HCT116 (cell line): ENCODE data around the gene RHEB. TPM values are rescaled to one million over a fixed set of nuclear protein-coding genes. Genes with fewer than 3 reads are reported as not detected.

Experiments
- ATAC-seq: fragments of 200-7000 bp; cut with Tn5 transposase; 2 replicates; pipeline ENCODE4 v1.9.1; 2020; ENCODE audit warnings: mild to moderate bottlenecking, moderate library complexity
- BruUV-seq: library from RNA; stranded (reverse); fragments of 400-500 nt; replicated peaks from 2 replicates; lab custom pipeline; 2021; lab: Mats Ljungman, UMichigan
- CTCF ChIA-PET: fragments of 300-600 bp; sonication (Branson Sonifier 250); formaldehyde crosslinking; loops from one replicate; lab custom pipeline; 2021; ENCODE audit warnings: antibody characterized with exemption; lab: Charles Lee
- POLR2A ChIA-PET: fragments of 300-600, 350-600 bp; sonication (Branson Sonifier 250); formaldehyde crosslinking; loops from one replicate; lab custom pipeline; 2021; ENCODE audit warnings: antibody characterized with exemption; lab: Charles Lee
- RAD21 ChIA-PET, 2 experiments: fragments of 300-600 bp; sonication (Branson Sonifier 250); formaldehyde crosslinking; loops; one replicate each; lab custom pipeline; 2023; ENCODE audit warnings: low total read pairs in 2 of 2; ENCODE audit not compliant: uncharacterized antibody in 2 of 2, unreplicated experiment in 2 of 2, low non-redundant PET in 1 of 2; lab: Charles Lee
- DNase-seq: peaks from one replicate; pipeline ENCODE4 v3.0.0-alpha.2; 2010; ENCODE audit warnings: low read depth, low spot score
- H2AFZ ChIP-seq: fragments of 200-600 bp; shearing (Covaris generic), sonication (generic); 2 replicates; pipeline ENCODE4 v1.6.1; 2017; ENCODE audit warnings: low read depth, mixed run types, mixed read lengths, antibody characterized with exemption, low read length; ENCODE audit not compliant: poor library complexity, severe bottlenecking
- H3K27ac ChIP-seq: 2 replicates; pipeline ENCODE4 v1.5.1; 2012; ENCODE audit warnings: low read depth, low read length
- H3K27me3 ChIP-seq: fragments of 200-600 bp; sonication (generic); 2 replicates; pipeline ENCODE4 v1.6.1; 2016; ENCODE audit warnings: mixed run types, low read length, mixed read lengths; ENCODE audit not compliant: insufficient read depth
- H3K36me3 ChIP-seq, 2 experiments: fragments of 200-500 bp in 1 of 2; fragments of 200-600 bp in 1 of 2; sonication (Bioruptor generic) in 1 of 2; sonication (generic) in 1 of 2; 2 replicates each; pipeline versions ENCODE4 v1.5.1 to v1.6.1; 2014 to 2016; ENCODE audit warnings: low read length in 2 of 2, inconsistent platforms in 1 of 2, mixed read lengths in 1 of 2, mixed run types in 1 of 2; ENCODE audit not compliant: insufficient read depth in 2 of 2, control insufficient read depth in 1 of 2
- H3K4me1 ChIP-seq, 2 experiments: fragments of 200-600 bp in 1 of 2; sonication (generic) in 1 of 2; 2 replicates each; pipeline versions ENCODE4 v1.5.1 to v1.6.1; 2012 to 2017; ENCODE audit warnings: low read length in 2 of 2, inconsistent platforms in 1 of 2, mild to moderate bottlenecking in 1 of 2, mixed read lengths in 1 of 2, mixed run types in 1 of 2, moderate library complexity in 1 of 2; ENCODE audit not compliant: insufficient read depth in 2 of 2, control insufficient read depth in 1 of 2
- H3K4me2 ChIP-seq: fragments of 200-600 bp; sonication (generic); 2 replicates; pipeline ENCODE4 v1.6.1; 2017; ENCODE audit warnings: mixed run types, low read length, mixed read lengths
- H3K4me3 ChIP-seq, 2 experiments: fragments of 200-600 bp in 1 of 2; sonication (generic) in 1 of 2; replicated peaks in 1 of 2; 2 replicates each; pipeline ENCODE4 v1.5.1; 2011 to 2016; ENCODE audit warnings: low read length in 2 of 2, control low read depth in 1 of 2, low read depth in 1 of 2, mild to moderate bottlenecking in 1 of 2, mixed read lengths in 1 of 2, mixed run types in 1 of 2
- H3K79me2 ChIP-seq: fragments of 200-600 bp; sonication (generic); 2 replicates; pipeline ENCODE4 v1.6.1; 2017; ENCODE audit warnings: mild to moderate bottlenecking, mixed run types, low read length, moderate library complexity, mixed read lengths; ENCODE audit not compliant: insufficient read depth
- H3K9ac ChIP-seq: fragments of 200-600 bp; sonication (generic); 2 replicates; pipeline ENCODE4 v1.6.1; 2016; ENCODE audit warnings: low read length, mixed read lengths
- H3K9me2 ChIP-seq: fragments of 200-600 bp; sonication (generic), shearing (Covaris generic); 2 replicates; pipeline ENCODE4 v1.6.1; 2017; ENCODE audit warnings: mixed run types, mild to moderate bottlenecking, moderate library complexity; ENCODE audit not compliant: insufficient read depth
- H3K9me3 ChIP-seq, 2 experiments: fragments of 200-500 bp in 1 of 2; fragments of 200-600 bp in 1 of 2; sonication (Bioruptor generic) in 1 of 2; sonication (generic) in 1 of 2; 2 replicates each; pipeline ENCODE4 v1.6.1; 2014 to 2017; ENCODE audit warnings: low read length in 2 of 2, mixed read lengths in 2 of 2, inconsistent platforms in 1 of 2, low read depth in 1 of 2, mild to moderate bottlenecking in 1 of 2, mixed run types in 1 of 2, moderate library complexity in 1 of 2; ENCODE audit not compliant: control insufficient read depth in 1 of 2, insufficient read depth in 1 of 2
- H4K20me1 ChIP-seq: fragments of 200-600 bp; sonication (generic), shearing (Covaris generic); 2 replicates; pipeline ENCODE4 v1.6.1; 2017; ENCODE audit warnings: mixed run types, mild to moderate bottlenecking, moderate library complexity; ENCODE audit not compliant: insufficient read depth
- CEBPB ChIP-seq: IDR thresholded peaks from 2 replicates; pipeline ENCODE4 v1.6.1; 2012; ENCODE audit warnings: low read depth
- ELF1 ChIP-seq: IDR thresholded peaks from 2 replicates; pipeline ENCODE4 v1.6.1; 2012; ENCODE audit warnings: low read depth, borderline replicate concordance
- EZH2phosphoT487 ChIP-seq: fragments of 200-600 bp; IDR thresholded peaks from 2 replicates; pipeline ENCODE4 v1.6.1; 2018; ENCODE audit warnings: antibody characterized with exemption, borderline replicate concordance
- FOSL1 ChIP-seq: IDR thresholded peaks from 2 replicates; pipeline ENCODE4 v1.6.1; 2012; ENCODE audit warnings: low read depth
- POLR2AphosphoS5 ChIP-seq: IDR thresholded peaks from 2 replicates; pipeline ENCODE4 v1.6.1; 2011; ENCODE audit warnings: mild to moderate bottlenecking, low read depth, low read length, moderate library complexity
- RAD21 ChIP-seq: IDR thresholded peaks from 2 replicates; pipeline ENCODE4 v1.6.1; 2012; ENCODE audit warnings: low read depth, mild to moderate bottlenecking
- ZFX ChIP-seq: fragments of 450-650 bp; IDR thresholded peaks from 2 replicates; pipeline ENCODE4 v1.6.1; 2017
- ZNF274 ChIP-seq: fragments of 200-500 bp; sonication (Bioruptor generic); IDR thresholded peaks from 2 replicates; pipeline ENCODE4 v1.6.1; 2014; ENCODE audit warnings: mild to moderate bottlenecking, low read depth, low read length, inconsistent platforms
- intact Hi-C: fragments of 100-400 bp; cut with micrococcal nuclease; formaldehyde crosslinking; loops from 2 replicates; pipeline ENCODE4 v1.10.0; 2022
- total RNA-seq: library from RNA; stranded (reverse); gene quantifications from one replicate; pipeline ENCODE4 v1.2.1, GENCODE V29; 2021; ENCODE audit not compliant: unreplicated experiment
- TF ChIP-seq, protein P1 (sequence below): IDR thresholded peaks from 2 replicates; pipeline ENCODE4 v1.6.1; 2012; ENCODE audit warnings: low read depth
- TF ChIP-seq, protein P2 (sequence below): IDR thresholded peaks from 2 replicates; pipeline ENCODE4 v1.6.1; 2011; ENCODE audit warnings: mild to moderate bottlenecking, low read length, moderate library complexity; ENCODE audit not compliant: insufficient replicate concordance; ENCODE audit errors: extremely low read depth
- TF ChIP-seq, protein P3 (sequence below), 3 experiments: fragments of 200-600 bp in 1 of 3; sonication (generic) in 1 of 3; IDR thresholded peaks in 2 of 3; conservative IDR thresholded peaks in 1 of 3; 2 replicates each; pipeline ENCODE4 v1.5.1; 2012 to 2017; ENCODE audit warnings: low read depth in 2 of 3, low read length in 2 of 3, antibody characterized with exemption in 1 of 3, borderline replicate concordance in 1 of 3, control low read depth in 1 of 3, mild to moderate bottlenecking in 1 of 3, mixed read lengths in 1 of 3, mixed run types in 1 of 3, moderate library complexity in 1 of 3; ENCODE audit not compliant: insufficient read depth in 1 of 3

The RHEB gene
- total RNA-seq, 1 experiment from 2014 or later: 114 TPM

DNA sequence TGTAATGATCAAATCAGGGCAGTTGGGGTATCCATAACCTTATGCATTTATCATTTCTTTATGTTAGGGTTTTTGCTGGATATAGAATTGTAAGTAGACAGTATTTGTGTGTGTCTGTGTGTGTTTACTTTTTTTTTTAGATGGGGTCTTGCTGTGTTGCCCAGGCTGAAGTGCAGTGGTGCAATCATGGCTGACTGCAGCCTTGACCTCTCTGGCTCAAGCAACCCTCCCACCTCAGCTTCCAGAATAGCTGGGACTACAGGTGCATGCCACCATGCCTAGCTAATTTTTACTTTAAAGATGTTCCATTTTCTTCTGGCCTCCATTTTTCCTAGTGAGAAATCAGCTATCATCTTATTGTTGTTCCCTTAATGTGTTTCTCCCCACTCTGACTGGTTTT, 10.1 kb upstream of the RHEB start (continued):
- TF ChIP-seq EZH2phosphoT487 (no peak), POLR2AphosphoS5 (no peak)
- TF ChIP-seq, protein P1, sequence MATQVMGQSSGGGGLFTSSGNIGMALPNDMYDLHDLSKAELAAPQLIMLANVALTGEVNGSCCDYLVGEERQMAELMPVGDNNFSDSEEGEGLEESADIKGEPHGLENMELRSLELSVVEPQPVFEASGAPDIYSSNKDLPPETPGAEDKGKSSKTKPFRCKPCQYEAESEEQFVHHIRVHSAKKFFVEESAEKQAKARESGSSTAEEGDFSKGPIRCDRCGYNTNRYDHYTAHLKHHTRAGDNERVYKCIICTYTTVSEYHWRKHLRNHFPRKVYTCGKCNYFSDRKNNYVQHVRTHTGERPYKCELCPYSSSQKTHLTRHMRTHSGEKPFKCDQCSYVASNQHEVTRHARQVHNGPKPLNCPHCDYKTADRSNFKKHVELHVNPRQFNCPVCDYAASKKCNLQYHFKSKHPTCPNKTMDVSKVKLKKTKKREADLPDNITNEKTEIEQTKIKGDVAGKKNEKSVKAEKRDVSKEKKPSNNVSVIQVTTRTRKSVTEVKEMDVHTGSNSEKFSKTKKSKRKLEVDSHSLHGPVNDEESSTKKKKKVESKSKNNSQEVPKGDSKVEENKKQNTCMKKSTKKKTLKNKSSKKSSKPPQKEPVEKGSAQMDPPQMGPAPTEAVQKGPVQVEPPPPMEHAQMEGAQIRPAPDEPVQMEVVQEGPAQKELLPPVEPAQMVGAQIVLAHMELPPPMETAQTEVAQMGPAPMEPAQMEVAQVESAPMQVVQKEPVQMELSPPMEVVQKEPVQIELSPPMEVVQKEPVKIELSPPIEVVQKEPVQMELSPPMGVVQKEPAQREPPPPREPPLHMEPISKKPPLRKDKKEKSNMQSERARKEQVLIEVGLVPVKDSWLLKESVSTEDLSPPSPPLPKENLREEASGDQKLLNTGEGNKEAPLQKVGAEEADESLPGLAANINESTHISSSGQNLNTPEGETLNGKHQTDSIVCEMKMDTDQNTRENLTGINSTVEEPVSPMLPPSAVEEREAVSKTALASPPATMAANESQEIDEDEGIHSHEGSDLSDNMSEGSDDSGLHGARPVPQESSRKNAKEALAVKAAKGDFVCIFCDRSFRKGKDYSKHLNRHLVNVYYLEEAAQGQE: no peak
- TF ChIP-seq, protein P2, sequence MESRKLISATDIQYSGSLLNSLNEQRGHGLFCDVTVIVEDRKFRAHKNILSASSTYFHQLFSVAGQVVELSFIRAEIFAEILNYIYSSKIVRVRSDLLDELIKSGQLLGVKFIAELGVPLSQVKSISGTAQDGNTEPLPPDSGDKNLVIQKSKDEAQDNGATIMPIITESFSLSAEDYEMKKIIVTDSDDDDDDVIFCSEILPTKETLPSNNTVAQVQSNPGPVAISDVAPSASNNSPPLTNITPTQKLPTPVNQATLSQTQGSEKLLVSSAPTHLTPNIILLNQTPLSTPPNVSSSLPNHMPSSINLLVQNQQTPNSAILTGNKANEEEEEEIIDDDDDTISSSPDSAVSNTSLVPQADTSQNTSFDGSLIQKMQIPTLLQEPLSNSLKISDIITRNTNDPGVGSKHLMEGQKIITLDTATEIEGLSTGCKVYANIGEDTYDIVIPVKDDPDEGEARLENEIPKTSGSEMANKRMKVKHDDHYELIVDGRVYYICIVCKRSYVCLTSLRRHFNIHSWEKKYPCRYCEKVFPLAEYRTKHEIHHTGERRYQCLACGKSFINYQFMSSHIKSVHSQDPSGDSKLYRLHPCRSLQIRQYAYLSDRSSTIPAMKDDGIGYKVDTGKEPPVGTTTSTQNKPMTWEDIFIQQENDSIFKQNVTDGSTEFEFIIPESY: no peak
- TF ChIP-seq, all 23 proteins: peak for 0

DNA sequence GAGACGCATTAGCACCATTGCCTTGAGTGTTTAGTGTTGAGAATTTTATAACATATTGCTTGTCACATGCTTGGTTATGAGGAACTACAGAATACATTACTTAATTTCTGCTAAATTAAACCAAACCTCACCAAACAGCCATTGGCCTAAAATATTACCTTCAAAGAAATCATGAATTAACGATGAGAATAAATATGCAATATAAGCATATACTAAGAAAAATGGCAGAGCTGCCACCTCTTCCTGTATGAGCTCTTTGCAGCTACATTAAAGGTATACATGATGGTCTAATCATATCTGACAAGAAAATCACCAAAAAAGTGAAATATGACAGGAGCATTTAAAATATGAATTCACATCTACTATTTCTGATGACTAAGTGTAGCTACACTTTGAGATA, 5.2 kb upstream of the RHEB start:
- no peak overlapping the region for H3K4me3 ChIP-seq
- no peaks in the 10 kb centered on the region for H4K20me1 ChIP-seq
- no peak overlapping the region for H3K27ac ChIP-seq
- POLR2A ChIA-PET: no interaction called here
- no peak overlapping the region for H2AFZ ChIP-seq
- H3K4me2 ChIP-seq: no peak overlapping the region
- no peak overlapping the region for H3K9ac ChIP-seq
- intact Hi-C loops: no loop called here
- RAD21 ChIA-PET: no interaction called here
- ATAC-seq (no peak), DNase-seq (no peak)
- H3K79me2 ChIP-seq: no peaks in the 10 kb centered on the region
- peaks cover 2 to 8% of the 10 kb centered on the region in 2 experiments; a peak in 2 of 4 replicates for H3K4me1 ChIP-seq
- CTCF ChIA-PET: no interaction called here
- H3K9me2 ChIP-seq: no peaks in the 10 kb centered on the region
- H3K36me3 ChIP-seq: no peaks in the 10 kb centered on the region
- H3K9me3 ChIP-seq: 0 out of 4 replicates have a peak, but pooled peaks cover 0 to under 1% of the 10 kb centered on the region in 2 experiments
- BruUV-seq: no TSS peak
- H3K27me3 ChIP-seq: no peaks in the 10 kb centered on the region
- TF ChIP-seq ZNF274 (no peak), RAD21 (no peak), ZFX (no peak), ELF1 (no peak), CEBPB (no peak), FOSL1 (no peak)
- TF ChIP-seq, protein P2: no peak
- TF ChIP-seq, protein P3, sequence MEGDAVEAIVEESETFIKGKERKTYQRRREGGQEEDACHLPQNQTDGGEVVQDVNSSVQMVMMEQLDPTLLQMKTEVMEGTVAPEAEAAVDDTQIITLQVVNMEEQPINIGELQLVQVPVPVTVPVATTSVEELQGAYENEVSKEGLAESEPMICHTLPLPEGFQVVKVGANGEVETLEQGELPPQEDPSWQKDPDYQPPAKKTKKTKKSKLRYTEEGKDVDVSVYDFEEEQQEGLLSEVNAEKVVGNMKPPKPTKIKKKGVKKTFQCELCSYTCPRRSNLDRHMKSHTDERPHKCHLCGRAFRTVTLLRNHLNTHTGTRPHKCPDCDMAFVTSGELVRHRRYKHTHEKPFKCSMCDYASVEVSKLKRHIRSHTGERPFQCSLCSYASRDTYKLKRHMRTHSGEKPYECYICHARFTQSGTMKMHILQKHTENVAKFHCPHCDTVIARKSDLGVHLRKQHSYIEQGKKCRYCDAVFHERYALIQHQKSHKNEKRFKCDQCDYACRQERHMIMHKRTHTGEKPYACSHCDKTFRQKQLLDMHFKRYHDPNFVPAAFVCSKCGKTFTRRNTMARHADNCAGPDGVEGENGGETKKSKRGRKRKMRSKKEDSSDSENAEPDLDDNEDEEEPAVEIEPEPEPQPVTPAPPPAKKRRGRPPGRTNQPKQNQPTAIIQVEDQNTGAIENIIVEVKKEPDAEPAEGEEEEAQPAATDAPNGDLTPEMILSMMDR (IDR thresholded peaks at IDR 0.05 in 2 of 3, conservative IDR thresholded peaks at IDR 0.05 in 1 of 3; ENCODE audit: borderline replicate concordance in 1 of 3, insufficient read depth in 1 of 3, low read depth in 2 of 3, low read length in 2 of 3): no peak
